Activated CD8-positive, alpha-beta memory T cell treated with anti-CD3 and anti-CD28 coated beads, Interleukin-2, amount 50 U/mL, for 1 hour (primary cell): Measurements from ENCODE around the gene IGSF5.
"Not testable (repeated sequence)": the region's sequence is repeated elsewhere in the genome, so short reads cannot be mapped to it uniquely, and the experiment has no call there.

ENCODE experiments used
- DNase-seq: peaks from one replicate; pipeline ENCODE4 v3.0.0-alpha.2; 2020; ENCODE audit errors: extremely low read depth

The IGSF5 gene

DNA sequence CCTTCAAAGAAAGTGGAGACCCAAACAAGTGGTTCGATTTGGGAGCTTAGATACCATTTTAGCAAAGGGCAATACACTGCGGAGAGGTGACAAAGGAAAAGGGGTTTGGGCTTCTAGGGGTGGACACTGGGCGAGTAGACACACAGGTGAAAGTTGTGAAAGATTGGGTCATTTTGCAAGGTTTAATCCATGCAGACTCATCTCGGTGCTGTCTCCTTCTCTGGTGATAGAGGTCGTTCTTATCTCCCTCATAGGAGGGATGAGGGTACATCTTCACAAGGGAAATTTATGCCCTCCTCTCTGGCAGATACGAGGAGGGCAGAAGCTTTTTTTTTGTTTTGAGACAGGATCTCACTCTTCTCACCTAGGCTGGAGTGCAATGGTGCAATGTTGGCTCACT is 6.4 kb upstream of the IGSF5 start:
- no peak for DNase-seq

DNA sequence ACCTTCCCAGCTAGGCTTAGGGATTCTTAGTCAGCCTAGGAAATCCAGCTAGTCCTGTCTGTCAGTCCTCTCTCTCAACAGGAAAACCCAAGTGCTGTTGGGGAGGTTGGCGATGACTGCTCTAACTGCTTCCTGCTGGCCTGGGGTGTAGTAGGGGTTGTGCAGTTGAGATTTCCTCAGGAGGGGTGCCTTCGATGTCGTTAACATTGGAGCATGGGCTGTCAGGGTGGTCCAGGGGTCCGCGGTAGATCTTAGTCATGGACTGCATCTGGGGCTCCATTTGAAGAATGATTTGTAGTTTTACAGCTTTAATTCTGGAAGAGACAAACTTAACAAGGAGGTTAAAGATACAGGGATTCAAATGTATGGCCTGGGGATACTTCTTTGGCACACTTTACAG is 5.5 kb upstream of the IGSF5 start:
- DNase-seq = not testable (repeated sequence)

DNA sequence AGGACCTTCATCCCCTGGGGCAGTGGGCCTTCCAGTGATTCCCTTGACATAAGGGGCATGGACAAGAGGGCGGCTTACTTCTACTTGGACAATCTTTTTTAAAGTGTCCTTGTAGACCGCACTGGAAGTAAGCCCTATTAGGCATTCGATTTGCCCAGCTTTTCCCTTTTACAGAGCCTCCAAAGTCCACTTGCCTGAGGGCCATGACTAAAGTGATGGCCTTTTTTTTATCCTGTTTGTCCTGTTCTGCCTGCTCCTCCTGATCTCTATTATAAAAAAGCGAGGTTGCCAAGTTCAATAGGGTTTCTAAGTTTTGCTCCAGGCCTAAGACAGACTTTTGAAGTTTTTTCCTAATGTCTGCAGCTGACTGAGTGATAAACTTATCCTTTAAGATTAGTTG is 2.4 kb upstream of the IGSF5 start:
- not testable (repeated sequence) for DNase-seq

DNA sequence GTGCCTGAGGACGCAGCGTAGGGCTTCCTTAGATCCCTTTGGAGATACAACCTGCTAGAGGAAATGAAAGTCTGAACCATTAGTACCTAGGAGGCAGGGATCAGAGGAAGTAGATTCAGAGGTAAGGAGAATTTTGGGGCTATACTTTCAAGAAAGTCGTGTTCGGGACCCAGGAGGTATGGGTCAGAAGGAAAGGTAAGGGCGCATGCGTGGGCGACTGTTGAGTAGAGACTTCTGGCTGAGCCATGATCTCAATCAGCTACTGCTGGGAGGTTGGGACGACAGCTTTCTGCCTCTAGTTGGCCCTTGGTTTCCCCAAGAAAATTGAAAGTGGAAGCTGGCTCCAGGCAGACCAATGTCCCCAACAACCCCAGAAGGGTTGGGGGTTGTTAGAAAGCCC is 349 bp downstream of the IGSF5 start:
- DNase-seq = not testable (repeated sequence)

DNA sequence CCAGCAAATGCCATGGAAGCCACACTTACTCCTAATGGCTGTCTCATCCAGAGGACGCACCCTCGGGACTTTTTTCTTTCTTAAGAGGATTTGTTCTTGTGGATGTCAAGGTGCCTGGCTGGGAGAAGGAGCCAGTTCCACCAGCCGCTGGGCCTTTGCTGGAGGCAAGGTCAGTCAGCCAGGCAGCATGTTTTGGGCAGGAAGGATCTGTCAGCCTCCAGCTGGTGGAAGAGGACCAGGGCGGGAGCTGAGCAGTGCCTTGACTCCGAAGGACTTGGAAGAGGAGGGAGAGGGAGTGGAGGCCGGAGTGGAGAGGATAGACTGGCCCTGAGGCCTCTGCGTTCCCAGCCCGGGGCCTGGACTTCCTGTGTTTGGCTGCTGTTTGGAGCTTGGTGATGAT is 5.7 kb downstream of the IGSF5 start:
- DNase-seq = no peak

GRCh38 chr21:39754811-39755210 is 9.8 kb downstream of the IGSF5 start:
- DNase-seq = no peak

DNA sequence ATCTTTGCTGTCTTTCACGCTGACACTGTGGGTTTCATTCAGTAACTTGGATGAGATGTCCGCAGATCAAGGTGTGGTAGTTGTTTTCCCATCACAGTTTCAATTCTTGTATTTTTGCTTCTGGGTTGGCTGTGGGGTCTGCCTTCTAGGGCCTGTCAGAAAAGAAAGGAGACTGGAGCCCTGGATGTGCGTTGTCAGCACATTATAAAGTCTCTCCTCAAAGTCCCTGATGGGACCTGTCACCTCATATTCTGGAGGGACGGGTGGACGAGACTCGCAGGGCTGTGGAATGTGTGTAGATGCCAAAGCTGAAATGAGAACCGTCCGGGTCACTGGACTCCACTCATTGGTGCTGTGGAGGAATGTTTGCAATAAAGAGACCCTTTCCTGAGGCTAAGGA is 11.3 kb downstream of the IGSF5 start:
- no peak for DNase-seq

DNA sequence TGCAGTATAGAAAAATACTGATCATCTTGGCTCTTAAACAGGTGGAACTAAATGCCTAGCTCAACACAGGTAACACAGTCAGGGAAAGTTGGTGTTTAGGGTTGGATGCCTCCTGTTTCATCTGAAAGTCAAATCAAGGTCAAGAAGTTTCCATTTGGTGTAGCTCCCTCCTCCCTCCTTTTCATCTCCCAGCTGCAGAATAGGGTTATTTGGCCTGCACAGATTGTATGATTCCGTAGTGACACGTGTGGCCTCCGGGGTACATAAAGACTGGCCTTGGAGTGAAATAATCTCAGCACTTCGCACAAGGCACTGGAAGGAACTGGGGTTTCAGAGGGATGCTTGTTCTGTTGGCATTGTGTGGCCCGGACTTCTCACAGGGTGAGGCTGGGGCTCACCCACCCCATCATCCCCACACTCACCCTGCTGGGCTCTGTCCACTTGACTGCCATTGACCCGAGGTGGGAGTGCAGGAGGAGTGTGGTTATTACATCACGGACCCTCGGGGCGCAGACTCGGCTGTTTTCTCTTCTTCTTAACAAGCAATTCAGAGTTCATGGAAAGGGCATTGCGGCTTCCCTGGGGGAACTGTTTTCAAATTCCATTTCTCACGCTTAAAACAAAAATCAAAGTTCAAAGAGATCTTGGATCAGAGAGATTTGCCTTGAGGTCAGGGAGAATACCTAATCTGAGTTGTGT is 18.4 kb downstream of the IGSF5 start:
- DNase-seq = no peak

DNA sequence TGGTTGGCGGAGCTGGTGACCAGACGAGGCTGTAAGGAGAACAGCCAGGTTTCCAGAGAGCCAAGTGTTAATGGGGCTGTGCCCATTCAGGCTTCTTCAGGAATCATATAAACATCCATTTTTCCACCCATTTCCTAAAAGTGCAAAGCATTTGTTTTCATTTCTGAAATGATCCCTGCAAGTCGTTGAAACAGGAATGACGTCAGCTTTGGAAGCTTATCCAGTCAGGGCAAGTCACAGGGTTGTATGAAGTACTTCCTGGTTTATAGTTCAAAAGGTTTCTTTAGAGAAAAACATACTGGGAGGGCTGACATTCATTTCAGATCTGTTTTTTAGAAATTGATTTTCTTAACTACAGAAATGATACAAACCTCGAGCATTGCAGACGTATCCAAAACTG is 29.2 kb downstream of the IGSF5 start:
- DNase-seq = no peak

DNA sequence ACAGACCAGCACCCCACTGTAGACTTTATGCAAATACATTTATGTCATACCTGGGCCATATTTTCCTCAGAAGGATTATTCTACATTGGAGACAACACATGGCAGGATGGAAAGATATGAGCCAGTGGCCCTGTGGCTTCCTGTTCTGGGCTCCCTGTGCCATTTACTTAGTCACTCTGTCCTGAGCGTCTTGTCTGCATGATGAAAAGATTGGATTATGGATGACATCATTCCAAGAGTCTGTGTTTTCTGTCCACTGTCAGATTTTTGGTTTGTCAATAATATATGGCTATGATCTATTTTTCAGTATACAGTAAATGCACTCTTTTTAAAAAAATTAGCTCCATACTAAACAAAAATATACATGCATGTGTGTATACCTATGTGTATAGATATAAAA is 30.8 kb downstream of the IGSF5 start:
- no peak for DNase-seq

GRCh38 chr21:39776589-39776988 is 31.6 kb downstream of the IGSF5 start:
- DNase-seq = no peak

GRCh38 chr21:39781331-39781730 is 36.3 kb downstream of the IGSF5 start:
- DNase-seq = no peak

DNA sequence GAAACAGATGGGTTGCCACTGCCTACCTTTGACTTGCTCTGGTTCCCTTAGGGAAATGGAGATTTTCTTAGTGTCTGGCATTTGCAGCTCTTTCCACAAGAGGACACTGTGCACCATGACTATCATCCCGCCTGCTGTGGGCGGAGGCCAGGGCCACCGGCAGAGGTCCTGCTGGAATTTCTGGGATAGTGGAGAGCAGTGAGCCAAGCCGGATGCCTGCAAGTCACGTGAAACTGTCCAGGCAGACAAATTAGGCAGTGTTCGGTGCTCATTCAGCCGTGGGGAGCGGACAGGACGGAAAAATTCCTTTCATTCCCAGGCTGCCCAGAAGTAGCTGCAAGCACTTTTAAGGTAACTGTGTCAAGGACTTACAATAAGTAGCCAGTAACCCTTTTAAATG is 43.4 kb downstream of the IGSF5 start:
- no peak for DNase-seq

- DNase-seq = no peak
These were observed 51.5 kb downstream of the IGSF5 start for GRCh38 chr21:39796466-39796865.

GRCh38 chr21:39799178-39799577 is 54.2 kb downstream of the IGSF5 start:
- DNase-seq = no peak

- DNase-seq = no peak
These were observed 55.3 kb downstream of the IGSF5 start for GRCh38 chr21:39800311-39800710.

- DNase-seq = no peak
These were observed 57.2 kb downstream of the IGSF5 start for GRCh38 chr21:39802217-39802616.

- no peak for DNase-seq
These were observed 58.4 kb downstream of the IGSF5 start for GRCh38 chr21:39803393-39803792.

DNA sequence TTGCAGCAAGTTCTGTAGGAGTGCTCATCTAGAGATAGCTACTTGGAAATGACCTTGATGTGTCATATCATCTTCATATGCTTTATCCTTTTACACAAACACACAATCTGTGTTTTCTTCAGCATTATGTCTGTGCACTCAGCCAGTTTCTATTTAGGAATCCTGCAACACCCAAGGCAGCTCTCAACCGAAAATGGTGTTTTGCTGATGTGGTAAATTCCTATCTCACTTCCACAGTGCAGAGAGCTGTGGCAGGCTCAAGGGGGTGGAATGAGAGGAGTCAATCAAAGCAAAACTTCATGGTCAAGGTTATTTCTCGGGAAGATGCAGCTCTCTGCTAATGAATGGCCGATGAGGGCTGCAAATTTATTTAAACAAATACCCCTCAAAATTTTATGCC is 59.3 kb downstream of the IGSF5 start:
- no peak for DNase-seq

GRCh38 chr21:39805983-39806382 is 61.0 kb downstream of the IGSF5 start:
- no peak for DNase-seq

DNA sequence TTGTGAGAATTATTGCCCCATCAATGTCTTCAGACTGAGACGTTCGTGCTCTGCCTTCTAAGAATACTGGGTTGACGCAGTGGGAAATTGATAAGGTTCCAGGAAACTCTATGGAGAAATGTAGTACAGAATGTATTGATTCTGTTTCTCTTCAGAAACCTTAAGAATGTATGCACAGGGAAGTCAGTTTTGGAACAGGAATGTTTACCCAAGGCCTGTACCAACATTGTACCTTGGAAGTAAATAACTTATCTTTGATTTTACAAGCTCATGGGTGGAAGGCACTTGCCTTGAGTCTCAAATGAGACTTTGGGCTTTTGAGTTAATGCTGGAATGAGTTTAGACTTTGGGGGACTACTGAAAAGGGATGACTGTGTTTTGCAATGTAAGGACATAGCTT is 62.8 kb downstream of the IGSF5 start:
- DNase-seq = no peak

DNA sequence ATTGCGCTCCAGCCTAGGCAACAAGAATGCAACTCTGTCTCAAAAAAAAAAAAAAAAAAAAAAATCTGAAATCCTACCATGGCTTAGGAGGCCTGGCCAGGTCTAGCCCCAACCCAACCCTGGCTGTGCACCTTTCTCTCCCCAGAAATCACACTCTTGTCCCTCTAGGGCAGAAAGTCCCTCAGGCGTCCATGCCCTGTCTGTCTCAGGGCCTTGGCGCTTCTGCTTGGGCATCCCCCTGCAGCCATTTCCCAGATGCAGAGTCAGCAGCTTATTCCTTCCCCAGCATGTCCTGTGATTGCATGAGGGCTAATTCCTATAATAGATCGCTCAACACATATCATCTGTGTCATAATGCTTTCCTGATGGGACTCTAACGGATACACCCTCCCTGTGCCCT is 65.0 kb downstream of the IGSF5 start:
- no peak for DNase-seq

DNA sequence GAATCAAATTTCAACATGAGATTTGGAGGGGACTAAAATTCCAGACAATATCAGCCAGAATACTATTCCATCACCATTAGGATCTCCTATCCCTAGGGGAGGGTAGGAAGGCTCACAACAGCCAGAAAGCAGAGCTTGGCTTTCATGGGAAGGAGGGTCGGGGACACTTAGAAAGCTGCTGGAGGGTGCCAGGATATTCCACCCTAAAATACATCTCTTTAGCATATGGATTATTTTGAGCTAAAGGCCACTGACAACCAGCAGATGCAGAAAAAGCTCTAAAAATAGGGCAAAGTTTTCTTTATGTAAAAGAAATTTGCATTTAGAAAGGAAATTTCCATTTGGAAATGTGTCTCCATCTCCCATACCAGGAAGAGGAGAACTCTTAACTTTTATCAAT is 68.0 kb downstream of the IGSF5 start:
- no peak for DNase-seq

DNA sequence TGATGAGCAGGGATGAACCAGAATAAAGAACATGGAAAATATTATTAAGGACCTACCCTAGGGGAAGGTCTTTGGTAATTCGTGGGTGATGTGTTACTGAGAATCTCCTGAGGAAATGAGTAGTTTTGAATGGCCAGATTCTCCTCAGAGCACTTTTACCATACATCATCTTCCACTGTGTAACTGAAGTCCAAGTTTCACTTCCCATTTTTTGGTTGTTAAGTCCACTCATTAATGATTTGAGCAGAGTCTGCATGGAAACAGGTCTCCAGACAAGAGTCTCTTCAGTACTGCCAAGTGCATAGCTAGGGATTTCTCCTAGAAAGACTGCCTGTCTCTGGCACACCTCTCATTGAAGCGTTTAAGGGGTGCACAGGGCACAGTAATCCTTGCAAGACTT is 73.6 kb downstream of the IGSF5 start:
- no peak for DNase-seq
